ENCODE results near the gene FOXP1. TPM values are rescaled to one million over a fixed set of nuclear protein-coding genes. Genes with fewer than 3 reads are reported as not detected.

FOXP1 gene
- total and polyA plus RNA-seq, 2 of the 8 experiments (the other 6 are each of a cell fraction or from before 2014, with no cell fraction given), result 13.9 to 25.4 TPM

- no peak overlapping the region for H2BK15ac ChIP-seq (ENCODE audit: low read length)
- no peaks in the 10 kb centered on the region for H4K20me1 ChIP-seq (replicated peaks in 1 of 2; ENCODE audit: control insufficient read depth in 1 of 2, insufficient read depth in 2 of 2, low read length in 2 of 2)
- no peak overlapping the region for H4K5ac ChIP-seq (ENCODE audit: insufficient read length, low read depth, low read length)
- no peaks in the 10 kb centered on the region; the same call in 1 of the 2 replicates for H3K23me2 ChIP-seq (ENCODE audit: low read depth, low read length)
- H3K79me1 ChIP-seq (ENCODE audit: low read depth, low read length), result peaks cover 2% of the 10 kb centered on the region; the same call in 1 of the 2 replicates
- no peak overlapping the region for H3K4me2 ChIP-seq (ENCODE audit: insufficient read depth in 1 of 2, low read depth in 2 of 2, low read length in 2 of 2)
- no peak overlapping the region for H2AK5ac ChIP-seq (ENCODE audit: low read depth, low read length)
- H3K4ac ChIP-seq (replicated peaks; ENCODE audit: insufficient read length, low read depth, low read length), result no peak overlapping the region
- no peak overlapping the region for H3K18ac ChIP-seq (ENCODE audit: extremely low read depth, low read length)
- ChIA-PET CTCF (ENCODE audit: partially characterized antibody) (no interaction called here), POLR2A (ENCODE audit: partially characterized antibody) (no interaction called here)
- no peak overlapping the region for H3K27ac ChIP-seq (ENCODE audit: low read depth, low read length)
- H2BK5ac ChIP-seq (ENCODE audit: low read depth, low read length), result no peak overlapping the region
- H4K91ac ChIP-seq (replicated peaks; ENCODE audit: insufficient read length, low read length), result no peak overlapping the region
- no peak overlapping the region for H3K9ac ChIP-seq (replicated peaks in 1 of 4; ENCODE audit: extremely low read depth in 1 of 4, low read depth in 3 of 4, low read length in 3 of 4)
- peaks cover 0 to 8% of the 10 kb centered on the region in 2 experiments; a peak in 2 of 4 replicates for H3K79me2 ChIP-seq (ENCODE audit: control insufficient read depth in 1 of 2, insufficient read depth in 2 of 2, low read length in 2 of 2)
- H3K4me1 ChIP-seq (replicated peaks in 1 of 4; ENCODE audit: control insufficient read depth in 3 of 4, insufficient read depth in 4 of 4, low read length in 3 of 4), result peaks cover 0 to 9% (median 6%) of the 10 kb centered on the region in 4 experiments; a peak in 5 of 7 replicates
- DNase-seq (ENCODE audit: low read depth in 1 of 2, low spot score in 2 of 2) (no peak), FAIRE-seq (no peak)
- no peaks in the 10 kb centered on the region for H3K9me3 ChIP-seq (ENCODE audit: insufficient read depth in 2 of 2, low read depth in 1 of 2, low read length in 1 of 2)
- no peak overlapping the region for H2BK12ac ChIP-seq (ENCODE audit: low read depth, low read length)
- H2BK20ac ChIP-seq (ENCODE audit: low read length), result no peak overlapping the region
- H2BK120ac ChIP-seq (replicated peaks; ENCODE audit: low read depth, low read length), result no peak overlapping the region
- no peak overlapping the region for H3K56ac ChIP-seq (replicated peaks; ENCODE audit: insufficient read length, low read depth, low read length)
- H2AFZ ChIP-seq (ENCODE audit: low read length), result no peak overlapping the region
- H3K36me3 ChIP-seq (ENCODE audit: control insufficient read depth in 2 of 4, insufficient read depth in 4 of 4, low read length in 3 of 4), result no peaks in the 10 kb centered on the region; a peak in 1 of 8 replicates
- 89% methylated on average over 1 of the region's 1 CpG; no CpG with 5 or more reads in 1 of the 2 experiments for WGBS, 2 experiments (ENCODE audit: extremely low coverage in 1 of 2, insufficient coverage in 1 of 2, insufficient read length in 1 of 2, insufficient replicate concordance in 2 of 2, low coverage in 1 of 2, low lambda C conversion rate in 2 of 2, missing lambda C conversion rate in 1 of 2)
- no peak overlapping the region for H3K23ac ChIP-seq (ENCODE audit: insufficient read length)
- no peaks in the 10 kb centered on the region for H3K27me3 ChIP-seq (replicated peaks in 1 of 4; ENCODE audit: control insufficient read depth in 3 of 4, extremely low read depth in 1 of 4, insufficient read depth in 3 of 4, low read length in 3 of 4)
- H3K14ac ChIP-seq (ENCODE audit: insufficient read length), result no peak overlapping the region
- H3K4me3 ChIP-seq (ENCODE audit: extremely low read depth in 1 of 4, insufficient read depth in 2 of 4, low read depth in 3 of 4, low read length in 4 of 4), result no peak overlapping the region
- no peak overlapping the region for H4K8ac ChIP-seq (ENCODE audit: extremely low read depth, insufficient read depth, low read length)
- TF ChIP-seq, protein P1, sequence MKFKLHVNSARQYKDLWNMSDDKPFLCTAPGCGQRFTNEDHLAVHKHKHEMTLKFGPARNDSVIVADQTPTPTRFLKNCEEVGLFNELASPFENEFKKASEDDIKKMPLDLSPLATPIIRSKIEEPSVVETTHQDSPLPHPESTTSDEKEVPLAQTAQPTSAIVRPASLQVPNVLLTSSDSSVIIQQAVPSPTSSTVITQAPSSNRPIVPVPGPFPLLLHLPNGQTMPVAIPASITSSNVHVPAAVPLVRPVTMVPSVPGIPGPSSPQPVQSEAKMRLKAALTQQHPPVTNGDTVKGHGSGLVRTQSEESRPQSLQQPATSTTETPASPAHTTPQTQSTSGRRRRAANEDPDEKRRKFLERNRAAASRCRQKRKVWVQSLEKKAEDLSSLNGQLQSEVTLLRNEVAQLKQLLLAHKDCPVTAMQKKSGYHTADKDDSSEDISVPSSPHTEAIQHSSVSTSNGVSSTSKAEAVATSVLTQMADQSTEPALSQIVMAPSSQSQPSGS (IDR thresholded peaks at IDR 0.05; ENCODE audit: low read length), result no peak
- TF ChIP-seq SP2 (IDR thresholded peaks at IDR 0.05; ENCODE audit: low read length) (no peak), EZH2 (IDR thresholded peaks at IDR 0.05; ENCODE audit: low read depth, low read length, severe bottlenecking) (no peak), RNF2 (IDR thresholded peaks at IDR 0.05; ENCODE audit: borderline replicate concordance, low read depth, low read length, missing control alignments, poor library complexity, severe bottlenecking) (no peak), CHD2 (IDR thresholded peaks at IDR 0.05; ENCODE audit: low read length) (no peak), EGR1 (IDR thresholded peaks at IDR 0.05; ENCODE audit: borderline replicate concordance, low read depth, low read length) (no peak), TBP (IDR thresholded peaks at IDR 0.05; ENCODE audit: low read depth, low read length) (no peak), MAX (IDR thresholded peaks at IDR 0.05) (no peak), CHD1 (IDR thresholded peaks at IDR 0.05; ENCODE audit: low read depth, low read length) (no peak), GABPA (IDR thresholded peaks at IDR 0.05; ENCODE audit: borderline replicate concordance, insufficient read depth, low read length) (no peak)
- TF ChIP-seq, protein P2, sequence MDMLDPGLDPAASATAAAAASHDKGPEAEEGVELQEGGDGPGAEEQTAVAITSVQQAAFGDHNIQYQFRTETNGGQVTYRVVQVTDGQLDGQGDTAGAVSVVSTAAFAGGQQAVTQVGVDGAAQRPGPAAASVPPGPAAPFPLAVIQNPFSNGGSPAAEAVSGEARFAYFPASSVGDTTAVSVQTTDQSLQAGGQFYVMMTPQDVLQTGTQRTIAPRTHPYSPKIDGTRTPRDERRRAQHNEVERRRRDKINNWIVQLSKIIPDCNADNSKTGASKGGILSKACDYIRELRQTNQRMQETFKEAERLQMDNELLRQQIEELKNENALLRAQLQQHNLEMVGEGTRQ (IDR thresholded peaks at IDR 0.05; ENCODE audit: low read length), result no peak
Measured at GRCh38 chr3:71124048-71124447, 459.5 kb downstream of the FOXP1 start.

Data from H1 (cell line).